ENCODE measurements around the gene HSPA1B.

DNA sequence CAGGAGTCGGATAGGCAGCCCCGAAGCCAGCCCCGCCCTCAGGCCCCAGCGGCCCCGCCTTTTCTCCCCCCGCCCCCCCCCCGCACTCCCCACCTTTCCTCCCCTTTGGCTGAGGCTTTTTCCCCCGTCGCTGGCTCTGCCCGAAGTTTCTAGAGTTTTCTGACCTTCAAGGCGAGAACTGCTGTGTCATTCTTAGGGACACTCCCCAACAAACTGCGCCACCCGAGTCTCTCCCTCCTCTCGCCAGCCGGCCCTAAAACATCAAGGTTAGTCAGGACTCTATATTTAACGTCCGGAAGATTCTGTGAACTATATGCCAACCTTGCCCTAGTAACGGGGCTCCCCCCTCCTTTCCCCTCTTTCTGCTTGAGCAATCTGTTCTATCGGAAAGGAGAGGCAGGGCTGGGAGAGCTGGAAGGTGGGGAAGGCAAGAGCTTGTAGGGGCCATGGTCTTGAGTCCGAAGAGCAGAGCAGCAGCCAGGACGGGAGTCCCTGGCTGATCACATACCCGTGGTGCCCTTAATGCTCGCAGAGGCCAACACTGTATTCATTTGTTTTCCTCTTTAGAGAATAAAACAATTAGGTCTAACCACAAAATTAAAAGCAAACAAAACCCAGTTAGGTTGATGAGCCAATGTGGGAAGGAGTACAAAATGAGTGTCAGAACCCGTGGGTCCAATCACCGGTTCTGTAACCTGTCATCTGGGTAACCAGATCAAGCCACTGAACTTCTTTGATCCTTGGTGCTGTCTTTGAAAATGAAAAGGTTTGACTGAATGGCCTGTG lies 5.3 kb upstream of the HSPA1B start:
- TF ChIP-seq TAF1 (IDR thresholded peaks at IDR 0.05; ENCODE audit: borderline replicate concordance, insufficient read depth, low read length), result peak; percentile 58; the same call in 1 of the 2 replicates
- TF ChIP-seq POLR2AphosphoS5 (IDR thresholded peaks at IDR 0.05; ENCODE audit: low read depth, low read length), result peak; percentile 79
- TF ChIP-seq SIN3A (IDR thresholded peaks at IDR 0.05; ENCODE audit: borderline replicate concordance, insufficient read depth, low read length), result no peak
- 0 out of 4 replicates have a peak, but pooled peaks of 1 of the 2 experiments have one; percentile 35 for TF ChIP-seq REST (IDR thresholded peaks at IDR 0.05; ENCODE audit: insufficient read depth in 1 of 2, low read depth in 2 of 2, low read length in 2 of 2)
